Measurements from ENCODE around the gene OR5I1. TPM values are rescaled to one million over a fixed set of nuclear protein-coding genes. Genes with fewer than 3 reads are reported as not detected.
"Not testable (repeated sequence)": the region's sequence is repeated elsewhere in the genome, so short reads cannot be mapped to it uniquely, and the experiment has no call there.

OR5I1 gene
- not detected in 2 replicates for total RNA-seq (2014; rRNA removed; shearing (Covaris generic))

- DNase-seq (ENCODE audit: low spot score) = no peak
These were observed at the start of gene OR5I1 for GRCh38 chr11:55936300-55936699. Gene OR5I1 (minus strand): TSS chr11:55936400. CDS start chr11:55936400, 0 bp downstream.

GRCh38 chr11:55970935-55971334, 34.7 kb upstream of the OR5I1 start:
- DNase-seq (ENCODE audit: low spot score) = no peak

DNA sequence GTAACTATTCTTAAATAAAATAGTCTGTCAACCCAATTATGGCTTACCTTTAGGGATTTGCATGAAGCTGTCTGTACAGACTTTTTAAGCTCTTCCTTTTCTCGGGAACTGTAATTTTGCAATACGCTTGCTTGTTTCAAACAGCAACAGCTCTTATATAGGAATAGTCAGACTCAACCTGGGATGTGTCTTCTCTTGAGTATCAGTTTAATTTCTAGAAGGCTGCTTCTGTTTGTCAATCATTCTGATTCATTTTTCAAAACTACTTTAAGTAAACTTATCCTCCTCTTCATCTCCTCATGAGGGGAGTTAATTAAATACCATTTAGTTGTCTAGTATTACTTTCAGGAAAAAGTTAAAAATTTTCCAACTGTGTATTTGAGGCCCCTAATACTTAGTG, 33.6 kb upstream of the OR5I1 start, which contains the start of gene OR10AG1:
Gene OR10AG1, minus strand, starts transcription at position 101 of the 400 bp plus-strand sequence. Its CDS starts 38 bp downstream, at position 63.
- no peak for DNase-seq (ENCODE audit: low spot score)

DNA sequence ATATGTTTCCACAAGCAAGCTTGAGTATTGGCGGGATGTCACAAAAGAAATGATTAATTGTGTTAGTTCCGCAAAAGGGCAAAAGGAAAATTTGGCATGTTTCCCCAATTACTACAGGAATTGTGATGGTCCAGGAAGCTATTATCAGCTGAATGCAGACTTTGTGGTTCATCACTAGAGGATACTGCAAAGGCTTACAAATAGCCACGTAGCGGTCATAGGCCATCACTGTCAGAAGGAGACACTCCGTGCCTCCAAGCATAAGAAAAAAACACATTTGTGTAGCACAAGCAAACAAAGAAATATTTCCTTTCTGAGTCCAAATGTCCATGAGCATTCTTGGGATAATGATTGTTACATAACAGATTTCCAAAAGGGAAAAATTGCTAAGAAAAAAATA, 31.7 kb upstream of the OR5I1 start:
- no peak for DNase-seq (ENCODE audit: low spot score)

DNA sequence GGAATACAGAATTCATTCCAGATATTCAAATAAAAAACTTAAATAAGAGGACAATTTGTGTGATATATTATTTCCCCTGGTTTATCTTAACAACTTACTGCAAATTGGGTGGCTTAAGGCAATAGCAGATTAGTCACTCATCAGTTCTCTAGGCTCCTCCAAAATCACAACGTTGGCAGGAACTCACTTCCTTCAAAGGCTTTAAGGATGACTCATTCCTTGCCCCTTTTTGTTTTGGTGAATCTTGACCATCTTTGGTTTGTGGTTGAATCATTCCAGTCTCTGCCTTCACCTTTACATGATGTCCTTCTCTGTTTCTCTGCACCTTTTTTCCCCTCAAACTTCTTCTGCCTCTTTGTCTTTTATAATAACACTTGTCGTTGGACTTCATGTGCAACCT, 30.2 kb upstream of the OR5I1 start:
- DNase-seq (ENCODE audit: low spot score) = no peak

GRCh38 chr11:55956521-55956920, 20.3 kb upstream of the OR5I1 start:
- no peak for DNase-seq (ENCODE audit: low spot score)

DNA sequence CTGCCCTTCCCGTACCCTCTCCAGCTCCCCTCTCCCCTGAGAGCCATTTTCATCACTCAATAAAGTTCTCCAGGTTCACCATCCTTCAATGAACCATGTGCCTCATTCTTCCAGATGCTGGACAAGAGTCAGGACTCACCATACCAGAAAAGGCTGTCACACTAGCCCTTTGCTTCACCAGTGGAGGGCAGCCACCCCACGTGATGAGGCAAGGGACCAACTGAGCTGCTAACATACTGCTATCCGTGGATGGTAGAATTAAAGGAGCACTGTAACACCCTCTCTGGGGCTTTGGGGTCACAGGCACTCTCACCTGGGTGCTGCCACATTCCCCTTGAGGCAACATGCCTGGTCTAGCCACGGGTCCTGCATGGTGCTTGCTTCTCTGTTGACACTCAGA, 13.1 kb upstream of the OR5I1 start:
- DNase-seq (ENCODE audit: low spot score) = no peak

GRCh38 chr11:55942785-55943392, 6.7 kb upstream of the OR5I1 start:
- peak; percentile 73 for DNase-seq (ENCODE audit: low spot score)

DNA sequence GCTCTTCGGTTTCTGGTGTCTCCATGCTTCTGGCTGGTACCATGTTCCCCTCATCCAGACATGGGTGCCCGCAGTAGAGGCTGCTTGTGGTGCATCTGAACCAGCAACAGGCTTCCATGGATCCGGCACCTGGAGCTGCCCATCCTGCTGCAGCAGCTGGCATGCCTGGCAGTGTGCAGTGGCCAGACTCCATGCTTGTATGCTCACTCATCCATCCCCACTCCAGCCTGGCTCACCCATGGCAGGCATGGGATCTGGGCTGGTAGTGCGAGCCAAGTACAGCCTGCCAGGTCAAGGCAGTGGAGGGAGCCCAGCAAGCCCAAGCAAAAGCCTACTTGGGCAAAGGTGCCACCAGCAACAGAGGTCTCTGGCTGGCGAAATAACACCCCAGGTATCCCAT, 15.7 kb downstream of the OR5I1 start:
- DNase-seq (ENCODE audit: low spot score) = no peak

DNA sequence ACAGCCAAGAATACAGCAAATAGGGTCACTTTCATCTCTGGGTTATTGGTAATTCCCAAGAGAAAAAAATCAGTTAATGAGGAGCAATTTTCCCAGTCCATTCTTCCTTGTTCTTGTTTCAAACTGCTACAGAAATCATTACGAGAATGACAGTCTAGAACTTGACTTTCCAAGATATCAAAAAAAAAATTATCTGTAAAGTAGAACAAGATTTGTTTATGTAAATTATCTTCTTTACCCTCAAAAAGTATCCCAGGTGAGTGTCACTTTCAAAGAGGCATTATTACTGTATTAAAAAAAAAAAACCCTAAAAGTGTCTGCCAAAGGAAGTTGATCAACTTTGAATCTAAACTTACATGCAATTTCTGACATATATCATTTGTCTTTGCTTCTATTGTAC, 21.7 kb downstream of the OR5I1 start, which contains the start of gene OR5W2:
Gene OR5W2, minus strand, starts transcription at position 101 of the 400 bp plus-strand sequence. Its CDS starts 0 bp downstream, at position 101.
- no peak for DNase-seq (ENCODE audit: low spot score)

DNA sequence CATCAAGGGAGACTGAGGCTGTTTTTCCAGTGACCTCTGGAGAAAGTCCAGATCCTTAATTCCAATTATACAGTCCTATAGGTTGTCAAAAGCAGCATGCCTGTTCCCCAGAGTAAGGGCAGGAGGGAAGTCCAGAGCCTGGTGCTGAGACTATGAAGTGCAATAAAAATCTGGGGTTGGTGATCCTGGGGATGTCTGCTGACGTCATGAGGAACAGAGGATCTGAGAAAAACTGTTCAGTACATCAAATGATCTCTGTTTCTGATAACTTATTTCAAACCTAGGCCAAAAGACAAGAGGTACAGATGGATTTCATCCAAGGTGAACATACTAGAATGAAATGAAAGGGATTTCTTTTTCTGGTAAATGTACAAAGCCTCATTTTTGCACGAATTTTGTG, 33.9 kb downstream of the OR5I1 start:
- DNase-seq (ENCODE audit: low spot score) = no peak

GRCh38 chr11:55895216-55895615, 41.0 kb downstream of the OR5I1 start:
- DNase-seq (ENCODE audit: low spot score) = no peak

DNA sequence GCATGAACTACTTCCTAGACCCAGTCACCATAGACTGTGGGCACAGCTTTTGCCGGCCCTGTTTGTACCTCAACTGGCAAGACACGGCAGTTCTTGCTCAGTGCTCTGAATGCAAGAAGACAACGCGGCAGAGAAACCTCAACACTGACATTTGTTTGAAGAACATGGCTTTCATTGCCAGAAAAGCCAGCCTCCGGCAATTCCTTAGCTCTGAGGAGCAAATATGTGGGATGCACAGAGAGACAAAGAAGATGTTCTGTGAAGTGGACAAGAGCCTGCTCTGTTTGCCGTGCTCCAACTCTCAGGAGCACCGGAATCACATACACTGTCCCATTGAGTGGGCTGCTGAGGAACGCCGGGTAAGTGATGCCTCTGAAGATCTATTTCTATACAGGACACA, 50.7 kb downstream of the OR5I1 start:
- not testable (repeated sequence) for DNase-seq (ENCODE audit: low spot score)

Other genes starting within 250 kb of the OR5I1 start
- gene OR5D13, start 163.0 kb downstream of the OR5I1 start, total RNA-seq (2014; rRNA removed; shearing (Covaris generic)) = not detected in 2 replicates
- not detected in 2 replicates for gene OR5D14, start 140.8 kb downstream of the OR5I1 start, total RNA-seq (2014; rRNA removed; shearing (Covaris generic))
- not detected in 2 replicates for gene OR5L1, start 125.0 kb downstream of the OR5I1 start, total RNA-seq (2014; rRNA removed; shearing (Covaris generic))
- not detected in 2 replicates for gene OR5D18, start 116.8 kb downstream of the OR5I1 start, total RNA-seq (2014; rRNA removed; shearing (Covaris generic))
- not detected in 2 replicates for gene OR5L2, start 109.2 kb downstream of the OR5I1 start, total RNA-seq (2014; rRNA removed; shearing (Covaris generic))
- gene OR5D16, start 97.6 kb downstream of the OR5I1 start, total RNA-seq (2014; rRNA removed; shearing (Covaris generic)) = not detected in 2 replicates
- gene TRIM51, start 53.1 kb downstream of the OR5I1 start, total RNA-seq (2014; rRNA removed; shearing (Covaris generic)) = not detected in 2 replicates
- gene OR5W2, start 21.8 kb downstream of the OR5I1 start, total RNA-seq (2014; rRNA removed; shearing (Covaris generic)) = not detected in 2 replicates
- not detected in 2 replicates for gene OR10AG1, start 33.5 kb upstream of the OR5I1 start, total RNA-seq (2014; rRNA removed; shearing (Covaris generic))
- gene OR5F1, start 58.2 kb upstream of the OR5I1 start, total RNA-seq (2014; rRNA removed; shearing (Covaris generic)) = not detected in 2 replicates
- gene OR5AS1, start 91.3 kb upstream of the OR5I1 start, total RNA-seq (2014; rRNA removed; shearing (Covaris generic)) = not detected in 2 replicates
- not detected in 2 replicates for gene OR8I2, start 156.9 kb upstream of the OR5I1 start, total RNA-seq (2014; rRNA removed; shearing (Covaris generic))
- gene OR8H2, start 167.3 kb upstream of the OR5I1 start, total RNA-seq (2014; rRNA removed; shearing (Covaris generic)) = not detected in 2 replicates
- gene OR8H3, start 186.0 kb upstream of the OR5I1 start, total RNA-seq (2014; rRNA removed; shearing (Covaris generic)) = not detected in 2 replicates
- gene OR8J3, start 203.8 kb upstream of the OR5I1 start, total RNA-seq (2014; rRNA removed; shearing (Covaris generic)) = not detected in 2 replicates
- gene OR8K5, start 223.9 kb upstream of the OR5I1 start, total RNA-seq (2014; rRNA removed; shearing (Covaris generic)) = not detected in 2 replicates
- gene OR5J2, start 240.2 kb upstream of the OR5I1 start, total RNA-seq (2014; rRNA removed; shearing (Covaris generic)) = not detected in 2 replicates